Measurements from ENCODE around the gene MEIKIN. TPM values are rescaled to one million over a fixed set of nuclear protein-coding genes. Genes with fewer than 3 reads are reported as not detected.

MEIKIN gene
- total RNA-seq, 1 donor from 2014 or later = not detected

DNA sequence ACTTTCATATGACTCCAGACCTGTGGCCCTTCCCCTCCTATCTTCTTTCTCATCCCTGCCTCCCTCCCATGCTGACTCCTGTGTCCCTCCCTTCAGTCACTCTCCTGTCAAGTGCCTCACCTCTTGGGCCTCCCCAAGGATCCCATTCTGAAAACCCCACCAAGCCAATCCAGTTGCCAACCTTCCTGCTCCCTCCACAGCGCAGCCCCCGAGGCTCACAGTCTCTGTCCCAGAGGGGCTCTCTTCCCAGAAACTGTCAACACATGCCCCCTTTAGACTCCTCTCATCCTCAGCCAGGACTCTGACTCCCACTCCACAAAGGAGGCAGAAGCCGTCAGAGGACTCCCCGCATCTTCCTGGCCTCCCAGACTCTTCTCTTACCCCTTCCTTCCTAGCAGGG, 35.2 kb upstream of the MEIKIN start:
- Mint-ChIP-seq H3K27me3 (ENCODE audit: insufficient read depth, low read depth) (peaks cover 6% of the 10 kb centered on the region), H3K9me3 (peaks cover under 1% of the 10 kb centered on the region), H3K4me3 (no peak overlapping the region), H3K4me1 (peaks cover 7% of the 10 kb centered on the region), H3K27ac (no peak overlapping the region), H3K36me3 (no peaks in the 10 kb centered on the region)
- Histone ChIP-seq H3K4me3 (no peak overlapping the region), H3K79me2 (ENCODE audit: low read depth) (no peaks in the 10 kb centered on the region), H3K4me1 (no peaks in the 10 kb centered on the region), H3K27ac (no peak overlapping the region), H3K27me3 (no peaks in the 10 kb centered on the region), H3K9ac (no peak overlapping the region), H2AFZ (replicated peaks) (no peak overlapping the region), H4K20me1 (ENCODE audit: low read depth) (no peaks in the 10 kb centered on the region), H3F3A (ENCODE audit: low read depth) (no peaks in the 10 kb centered on the region), H3K4me2 (no peak overlapping the region), H3K9me3 (ENCODE audit: low read depth) (no peaks in the 10 kb centered on the region), H3K36me3 (no peaks in the 10 kb centered on the region)
- no peak for DNase-seq (ENCODE audit: low spot score)
- TF ChIP-seq EZH2 (IDR thresholded peaks at IDR 0.05) = no peak
- TF ChIP-seq, protein P1, sequence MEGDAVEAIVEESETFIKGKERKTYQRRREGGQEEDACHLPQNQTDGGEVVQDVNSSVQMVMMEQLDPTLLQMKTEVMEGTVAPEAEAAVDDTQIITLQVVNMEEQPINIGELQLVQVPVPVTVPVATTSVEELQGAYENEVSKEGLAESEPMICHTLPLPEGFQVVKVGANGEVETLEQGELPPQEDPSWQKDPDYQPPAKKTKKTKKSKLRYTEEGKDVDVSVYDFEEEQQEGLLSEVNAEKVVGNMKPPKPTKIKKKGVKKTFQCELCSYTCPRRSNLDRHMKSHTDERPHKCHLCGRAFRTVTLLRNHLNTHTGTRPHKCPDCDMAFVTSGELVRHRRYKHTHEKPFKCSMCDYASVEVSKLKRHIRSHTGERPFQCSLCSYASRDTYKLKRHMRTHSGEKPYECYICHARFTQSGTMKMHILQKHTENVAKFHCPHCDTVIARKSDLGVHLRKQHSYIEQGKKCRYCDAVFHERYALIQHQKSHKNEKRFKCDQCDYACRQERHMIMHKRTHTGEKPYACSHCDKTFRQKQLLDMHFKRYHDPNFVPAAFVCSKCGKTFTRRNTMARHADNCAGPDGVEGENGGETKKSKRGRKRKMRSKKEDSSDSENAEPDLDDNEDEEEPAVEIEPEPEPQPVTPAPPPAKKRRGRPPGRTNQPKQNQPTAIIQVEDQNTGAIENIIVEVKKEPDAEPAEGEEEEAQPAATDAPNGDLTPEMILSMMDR (IDR thresholded peaks at IDR 0.05) = no peak
- TF ChIP-seq EZH2phosphoT487 (IDR thresholded peaks at IDR 0.05) = no peak

DNA sequence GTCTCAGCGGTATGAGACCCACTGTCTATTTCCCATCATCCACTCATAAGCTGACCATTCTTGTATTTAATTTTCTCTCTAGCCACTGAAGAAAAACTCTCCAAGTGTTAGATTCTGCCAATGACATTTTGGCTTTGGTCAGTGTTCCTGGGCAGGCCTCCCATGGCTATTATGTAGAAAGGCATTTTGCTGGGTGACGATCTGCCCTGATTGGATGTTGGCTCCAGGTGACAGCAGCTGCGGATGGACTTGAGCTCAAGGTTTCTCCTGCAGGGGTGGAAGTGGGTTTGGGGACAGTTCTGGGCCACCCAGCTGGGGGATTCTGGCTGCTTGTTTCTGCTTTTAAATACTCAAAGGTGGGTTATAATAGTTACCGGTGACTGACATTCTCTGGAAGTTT, 34.4 kb upstream of the MEIKIN start:
- H3K4me3 ChIP-seq = no peak overlapping the region
- H3K9me3 ChIP-seq (ENCODE audit: low read depth) = no peaks in the 10 kb centered on the region
- H3K4me2 ChIP-seq = no peak overlapping the region
- H4K20me1 ChIP-seq (ENCODE audit: low read depth) = no peaks in the 10 kb centered on the region
- H3K27ac ChIP-seq = no peak overlapping the region
- H3K4me1 Mint-ChIP-seq = peaks cover 11% of the 10 kb centered on the region
- H3K4me1 ChIP-seq = no peaks in the 10 kb centered on the region
- H3K36me3 Mint-ChIP-seq = no peaks in the 10 kb centered on the region
- no peak overlapping the region for H3K4me3 Mint-ChIP-seq
- no peaks in the 10 kb centered on the region for H3K9me3 Mint-ChIP-seq
- no peaks in the 10 kb centered on the region for H3F3A ChIP-seq (ENCODE audit: low read depth)
- no peak overlapping the region for H2AFZ ChIP-seq (replicated peaks)
- TF ChIP-seq EZH2 (IDR thresholded peaks at IDR 0.05) = no peak
- TF ChIP-seq, protein P1 (IDR thresholded peaks at IDR 0.05) = no peak
- no peak for TF ChIP-seq EZH2phosphoT487 (IDR thresholded peaks at IDR 0.05)
- no peaks in the 10 kb centered on the region for H3K27me3 ChIP-seq
- no peak for DNase-seq (ENCODE audit: low spot score)
- no peak overlapping the region for H3K9ac ChIP-seq
- H3K27ac Mint-ChIP-seq = no peak overlapping the region
- no peaks in the 10 kb centered on the region for H3K79me2 ChIP-seq (ENCODE audit: low read depth)
- peaks cover 6% of the 10 kb centered on the region for H3K27me3 Mint-ChIP-seq (ENCODE audit: insufficient read depth, low read depth)
- no peaks in the 10 kb centered on the region for H3K36me3 ChIP-seq

GRCh38 chr5:131977212-131977604, 31.7 kb upstream of the MEIKIN start:
- H3K36me3 Mint-ChIP-seq = no peaks in the 10 kb centered on the region

More at GRCh38 chr5:131977212-131977604, 31.7 kb upstream of the MEIKIN start:
- no peak overlapping the region for H3K4me3 Mint-ChIP-seq
- H3K4me1 ChIP-seq = no peaks in the 10 kb centered on the region
- TF ChIP-seq EZH2phosphoT487 (IDR thresholded peaks at IDR 0.05) (no peak), EZH2 (IDR thresholded peaks at IDR 0.05) (no peak)
- TF ChIP-seq, protein P1 (IDR thresholded peaks at IDR 0.05) = no peak
- no peak overlapping the region for H3K4me3 ChIP-seq
- peaks cover 5% of the 10 kb centered on the region for H3K27me3 Mint-ChIP-seq (ENCODE audit: insufficient read depth, low read depth)
- no peaks in the 10 kb centered on the region for H3K36me3 ChIP-seq
- H4K20me1 ChIP-seq (ENCODE audit: low read depth) = no peaks in the 10 kb centered on the region
- H3K9me3 ChIP-seq (ENCODE audit: low read depth) = no peaks in the 10 kb centered on the region
- H3F3A ChIP-seq (ENCODE audit: low read depth) = no peaks in the 10 kb centered on the region
- no peak overlapping the region for H3K27ac Mint-ChIP-seq
- no peaks in the 10 kb centered on the region for H3K9me3 Mint-ChIP-seq
- no peaks in the 10 kb centered on the region for H3K79me2 ChIP-seq (ENCODE audit: low read depth)
- H3K27me3 ChIP-seq = no peaks in the 10 kb centered on the region
- H3K27ac ChIP-seq = no peak overlapping the region
- no peak overlapping the region for H2AFZ ChIP-seq (replicated peaks)
- H3K9ac ChIP-seq = no peak overlapping the region
- peaks cover 11% of the 10 kb centered on the region for H3K4me1 Mint-ChIP-seq
- no peak for DNase-seq (ENCODE audit: low spot score)
- no peak overlapping the region for H3K4me2 ChIP-seq
